GM12878 (cell line): Measurements from ENCODE around the gene AMN.

ENCODE experiments used
- CEBPB ChIP-seq, 2 experiments: fragments of 150-350 bp in 1 of 2; IDR thresholded peaks; 2 replicates each; pipeline ENCODE4 v1.6.1; 2012 to 2014; ENCODE audit warnings: low read depth in 2 of 2, low read length in 2 of 2, borderline replicate concordance in 1 of 2, inconsistent platforms in 1 of 2
- NFYB ChIP-seq: IDR thresholded peaks from 2 replicates; pipeline ENCODE4 v1.6.1; 2011; ENCODE audit warnings: low read depth, mild to moderate bottlenecking, low read length, improper control_type of control experiment, moderate library complexity; ENCODE audit not compliant: insufficient read depth
- RB1 ChIP-seq: fragments of 450-650 bp; formaldehyde crosslinking; IDR thresholded peaks from 2 replicates; pipeline ENCODE4 v1.6.1; 2017; ENCODE audit warnings: mild to moderate bottlenecking, borderline replicate concordance
- SIN3A ChIP-seq: IDR thresholded peaks from 2 replicates; pipeline ENCODE4 v1.6.1; 2012; ENCODE audit warnings: low read depth, low read length, improper control_type of control experiment

GRCh38 chr14:102917056-102917385 lies 5.4 kb upstream of the AMN start:
- TF ChIP-seq SIN3A (no peak), CEBPB (IDR thresholded peaks at IDR 0.05; ENCODE audit: borderline replicate concordance in 1 of 2, low read depth in 2 of 2, low read length in 2 of 2) (no peak), RB1 (no peak), NFYB (no peak)
